GM21381 (cell line): ENCODE measurements around the gene MASP2.
"Not testable (repeated sequence)": the region's sequence is repeated elsewhere in the genome, so short reads cannot be mapped to it uniquely, and the experiment has no call there.

Source experiments
- ATAC-seq: cut with Tn5 transposase; IDR thresholded peaks from one replicate; pipeline ENCODE4 v1.9.1; 2021; ENCODE audit warnings: mild to moderate bottlenecking, moderate library complexity; ENCODE audit not compliant: unreplicated experiment

The MASP2 gene

GRCh38 chr1:11046625-11047365 lies at the start of gene MASP2:
Gene MASP2 (minus strand): TSS chr1:11047239. CDS start chr1:11047207, 32 bp downstream.
- no peak for ATAC-seq

DNA sequence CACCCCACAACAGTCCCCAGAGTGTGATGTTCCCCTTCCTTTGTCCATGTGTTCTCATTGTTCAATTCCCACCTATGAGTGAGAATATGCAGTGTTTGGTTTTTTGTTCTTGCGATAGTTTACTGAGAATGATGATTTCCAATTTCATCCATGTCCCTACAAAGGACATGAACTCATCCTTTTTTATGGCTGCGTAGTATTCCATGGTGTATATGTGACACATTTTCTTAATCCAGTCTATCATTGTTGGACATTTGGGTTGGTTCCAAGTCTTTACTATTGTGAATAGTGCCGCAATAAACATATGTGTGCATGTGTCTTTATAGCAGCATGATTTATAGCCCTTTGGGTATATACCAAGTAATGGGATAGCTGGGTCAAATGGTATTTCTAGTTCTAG lies 36.7 kb upstream of the MASP2 start:
- not testable (repeated sequence) for ATAC-seq

GRCh38 chr1:11080931-11081330 lies 33.9 kb upstream of the MASP2 start:
- no peak for ATAC-seq

DNA sequence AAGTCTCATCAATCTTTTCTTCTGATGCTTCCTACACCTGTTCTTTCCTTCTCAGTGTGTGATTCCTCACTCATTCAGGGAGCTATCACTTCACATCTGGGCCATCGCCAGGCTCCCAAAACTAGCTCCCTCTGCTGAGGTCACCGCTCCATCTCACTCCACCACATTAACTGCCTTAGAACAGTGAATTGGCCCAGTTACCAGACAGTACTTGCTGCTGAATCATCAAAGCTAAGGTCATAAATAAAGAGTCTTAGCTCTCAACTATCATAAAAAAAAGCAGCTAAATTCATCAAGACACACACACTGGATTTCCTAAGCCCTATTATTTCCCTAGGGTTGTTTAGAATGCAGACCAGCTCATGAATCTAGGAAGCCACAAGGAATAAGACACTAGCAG lies 31.6 kb upstream of the MASP2 start:
- ATAC-seq, result no peak

DNA sequence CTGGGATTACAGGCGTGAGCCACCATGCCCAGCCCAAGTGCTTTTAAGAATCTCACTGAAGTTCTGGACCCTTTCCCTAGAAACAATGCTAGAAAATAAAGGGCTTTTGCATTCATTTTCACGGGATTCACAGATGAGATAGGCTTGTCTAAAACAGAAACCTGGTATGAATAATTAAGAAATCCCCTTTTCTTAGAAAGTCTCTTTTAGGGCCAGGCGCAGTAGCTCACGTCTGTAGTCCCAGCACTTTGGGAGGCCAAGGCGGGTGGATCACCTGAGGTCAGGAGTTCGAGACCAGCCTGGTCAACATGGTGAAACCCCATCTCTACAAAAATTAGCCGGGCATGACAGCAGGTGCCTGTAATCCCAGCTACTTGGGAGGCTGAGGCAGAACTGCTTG lies 26.4 kb upstream of the MASP2 start:
- ATAC-seq, result not testable (repeated sequence)

DNA sequence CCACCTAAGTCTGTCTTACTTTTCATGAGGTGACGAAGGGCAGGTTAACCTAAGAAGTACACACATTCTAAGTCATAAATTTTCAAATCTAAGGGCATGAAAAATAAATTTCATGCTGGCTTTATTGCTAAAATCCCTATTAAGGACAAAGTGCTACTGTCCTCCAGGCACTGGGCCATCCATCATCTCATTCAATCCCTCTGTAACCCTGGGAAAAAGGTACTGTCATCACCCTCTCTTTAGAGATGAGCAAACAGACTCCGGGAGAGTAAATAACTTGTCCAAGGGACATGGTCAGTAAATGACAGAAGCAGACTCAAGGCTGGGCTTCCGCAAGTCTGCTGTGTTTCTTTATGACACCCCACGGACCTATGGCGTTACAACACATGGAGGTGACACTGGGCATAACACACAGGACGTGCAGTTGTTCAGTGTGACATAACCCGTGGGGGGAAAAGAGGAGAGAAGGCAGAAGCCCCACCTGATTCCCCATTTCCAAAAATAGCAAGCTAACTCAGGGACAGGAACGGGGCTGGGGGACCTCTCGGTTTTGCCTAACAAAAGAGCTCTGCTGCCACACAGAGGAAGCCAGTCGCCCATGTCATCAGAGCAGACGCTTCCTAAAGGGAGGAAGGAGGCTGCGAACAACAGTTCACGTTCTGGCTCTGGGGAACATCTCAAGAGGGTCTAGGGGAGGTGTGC lies 25.3 kb upstream of the MASP2 start:
- no peak for ATAC-seq

- no peak for ATAC-seq
Observed at GRCh38 chr1:11071463-11072215, 24.6 kb upstream of the MASP2 start.

- no peak for ATAC-seq
Observed at GRCh38 chr1:11070876-11071275, 23.8 kb upstream of the MASP2 start.

DNA sequence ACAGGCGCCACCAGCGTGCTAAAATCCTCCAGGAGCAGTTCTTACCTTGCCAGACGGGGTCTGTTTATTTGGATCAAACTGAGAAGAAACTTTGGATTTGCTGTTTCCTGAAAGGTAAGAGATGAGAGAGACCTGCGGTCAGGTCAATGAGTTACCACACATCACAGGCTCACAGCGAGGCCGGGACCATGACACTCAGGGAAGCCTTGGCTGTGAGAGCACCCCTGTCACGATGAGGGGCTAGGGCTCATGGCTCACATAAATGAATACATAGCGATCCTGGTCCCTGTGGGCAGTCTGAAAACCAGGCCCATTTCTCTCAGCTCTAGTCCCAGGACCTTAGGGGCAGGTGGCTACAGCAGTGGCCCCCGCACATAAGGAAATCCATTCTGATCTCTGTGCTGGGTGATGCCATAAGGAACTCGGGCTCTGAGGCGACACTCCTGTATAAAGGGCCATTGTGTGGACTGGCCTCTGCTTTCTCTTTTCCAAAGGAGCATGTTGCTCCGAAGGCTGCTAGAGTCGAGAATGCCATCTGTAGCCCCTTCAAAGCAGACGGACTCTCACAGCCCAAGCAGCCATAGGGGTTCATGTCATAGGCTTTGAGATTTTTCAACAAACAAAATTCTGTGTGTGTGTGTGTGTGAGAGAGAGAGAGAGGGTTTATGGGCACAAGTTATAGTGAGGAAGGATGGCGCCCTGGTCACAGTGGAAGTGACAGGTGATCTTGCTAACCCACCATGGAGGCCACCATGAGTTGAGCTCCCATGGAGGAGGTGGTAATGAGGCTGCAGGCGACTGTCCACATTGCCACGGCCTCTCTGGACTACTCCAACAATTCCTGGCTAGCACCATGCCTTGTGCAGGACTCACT lies 21.8 kb upstream of the MASP2 start:
- no peak for ATAC-seq

GRCh38 chr1:11067716-11068599 lies 20.9 kb upstream of the MASP2 start:
- no peak for ATAC-seq

GRCh38 chr1:11065796-11066195 lies 18.8 kb upstream of the MASP2 start:
- no peak for ATAC-seq

GRCh38 chr1:11064942-11065341 lies 17.9 kb upstream of the MASP2 start:
- no peak for ATAC-seq

DNA sequence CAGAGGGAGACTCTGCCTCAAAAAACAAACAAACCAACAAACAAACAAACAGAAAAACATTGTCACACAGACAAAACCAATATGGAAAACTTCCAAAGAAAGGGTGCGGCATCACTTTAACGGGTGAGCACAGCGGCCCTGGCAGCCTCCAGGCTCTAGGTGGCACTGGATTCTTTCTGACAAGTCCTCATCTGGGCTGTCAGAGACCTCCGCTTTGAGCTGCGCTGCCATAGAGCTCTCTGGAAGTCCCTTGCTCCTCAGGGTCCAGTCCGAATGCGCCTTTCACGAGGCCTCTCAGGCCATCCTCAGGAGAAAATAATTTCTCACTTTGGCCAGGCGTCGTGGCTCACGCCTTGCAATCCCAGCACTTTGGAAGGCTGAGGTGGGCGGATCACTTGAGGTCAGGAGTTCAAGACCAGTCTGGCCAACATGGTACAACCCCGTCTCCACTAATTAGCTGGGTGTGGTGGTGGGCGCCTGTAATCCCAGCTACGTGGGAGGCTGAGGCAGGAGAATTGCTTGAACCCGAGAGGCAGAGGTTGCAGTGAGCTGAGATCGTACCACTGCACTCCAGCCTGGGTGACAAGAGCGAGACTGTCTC lies 17.0 kb upstream of the MASP2 start:
- not testable (repeated sequence) for ATAC-seq

GRCh38 chr1:11062965-11063401 lies 15.9 kb upstream of the MASP2 start:
- peak; percentile 30 for ATAC-seq

DNA sequence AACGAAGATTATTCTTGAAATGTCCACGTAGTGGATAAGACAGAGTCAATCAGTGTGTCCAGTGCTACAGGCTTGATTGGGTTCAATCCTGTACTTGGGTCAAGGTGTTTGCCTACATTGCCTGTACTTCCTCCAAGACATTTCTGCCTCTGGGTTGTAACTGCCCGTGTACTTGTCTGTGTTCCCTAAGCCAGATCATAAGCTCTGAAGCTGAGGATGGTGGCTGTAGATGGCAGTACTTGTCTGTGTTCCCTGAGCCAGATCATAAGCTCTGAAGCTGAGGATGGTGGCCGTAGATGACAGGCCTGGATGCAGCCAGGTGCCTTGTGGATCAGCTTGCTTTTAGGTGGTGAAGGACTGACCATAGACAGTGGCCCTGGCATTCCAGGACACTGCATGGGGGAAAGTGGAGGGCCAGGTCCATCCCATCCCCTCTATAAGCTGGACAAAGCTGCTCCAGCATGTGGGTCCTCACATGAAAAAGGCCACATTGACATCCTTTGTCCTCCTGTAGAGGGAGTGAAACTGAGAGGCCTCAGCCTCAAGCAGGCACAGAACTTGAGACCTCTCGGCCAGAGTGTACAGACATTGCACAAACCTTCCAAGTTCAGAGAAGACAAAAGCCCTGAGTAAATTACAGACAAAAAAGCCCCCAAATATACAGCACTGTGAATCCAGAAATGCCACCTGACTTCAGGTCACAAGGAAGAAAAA lies 14.8 kb upstream of the MASP2 start:
- no peak for ATAC-seq

DNA sequence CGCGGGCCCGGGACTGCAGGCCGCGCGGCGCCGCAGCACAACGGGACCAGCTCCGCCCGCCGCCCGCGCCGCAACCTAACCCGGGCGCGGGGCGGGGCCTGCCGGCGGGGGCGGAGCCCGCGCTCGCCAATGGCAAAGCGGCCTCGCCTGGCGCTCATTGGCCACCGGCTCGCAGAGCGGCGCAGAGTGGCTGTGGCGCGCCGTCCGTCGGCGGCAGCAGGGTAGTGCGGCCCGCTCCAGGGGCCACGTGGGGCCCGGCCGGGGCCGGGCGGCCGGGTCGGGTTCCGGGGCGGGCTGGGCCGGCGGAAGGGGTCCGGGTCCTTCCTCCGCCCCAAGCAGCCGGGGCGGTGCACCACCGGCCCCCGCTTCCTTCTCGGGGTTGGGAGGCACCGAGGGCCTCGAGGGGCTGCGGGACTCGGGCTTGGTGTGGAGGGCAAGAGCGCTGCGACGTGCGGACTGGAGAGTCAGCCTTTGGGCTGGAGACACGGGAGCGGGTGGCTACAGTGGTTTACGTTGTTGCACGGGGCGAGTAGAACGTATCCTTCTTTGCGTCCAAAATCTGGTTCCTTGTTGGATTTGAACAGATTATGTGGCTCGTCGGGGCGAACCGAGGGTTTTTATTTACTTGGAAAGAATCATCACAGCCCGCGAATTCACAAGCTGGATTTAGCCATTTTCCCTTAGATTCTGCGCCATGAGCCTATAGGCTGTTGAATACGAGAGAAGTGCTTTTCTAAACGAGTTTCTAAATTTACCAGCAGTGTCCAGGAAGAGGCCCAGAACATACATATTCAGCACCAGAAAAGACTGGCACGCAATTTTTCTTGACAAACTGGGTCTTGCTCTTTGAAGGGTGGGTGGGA lies 13.2 kb upstream of the MASP2 start, which contains the start of gene SRM:
Gene SRM (minus strand): TSS at position 51 of the 863 bp plus-strand sequence. CDS start 75 bp downstream, outside the sequence.
- ATAC-seq, result peak; percentile 91

GRCh38 chr1:11059155-11059967 lies 12.3 kb upstream of the MASP2 start:
- no peak for ATAC-seq
